Aorta (tissue), 5 donors: Measurements from ENCODE around the gene FOXE3. TPM values are rescaled to one million over a fixed set of nuclear protein-coding genes. Genes with fewer than 3 reads are reported as not detected.

Experiments
- ATAC-seq: fragments of 200-7000 bp; cut with Tn5 transposase; one replicate; pipeline ENCODE4 v1.9.1; 2022; ENCODE audit warnings: moderate library complexity; ENCODE audit not compliant: low FRiP score
- DNase-seq, 2 donors: peaks; one replicate each; pipeline ENCODE4 v3.0.0-alpha.2; 2020
- H3K27ac ChIP-seq, 2 donors: one replicate each; pipeline ENCODE4 v1.5.1; 2013; ENCODE audit warnings: low read length in 2 of 2, mild to moderate bottlenecking in 2 of 2, moderate library complexity in 2 of 2, control low read depth in 1 of 2, inconsistent platforms in 1 of 2, low read depth in 1 of 2
- H3K27me3 ChIP-seq, 2 donors: one replicate each; pipeline ENCODE4 v1.6.1; 2013; ENCODE audit warnings: control low read depth in 1 of 2, low read length in 1 of 2, mild to moderate bottlenecking in 1 of 2, moderate library complexity in 1 of 2; ENCODE audit not compliant: insufficient read depth in 2 of 2, control insufficient read depth in 1 of 2
- H3K36me3 ChIP-seq, 2 donors: one replicate each; pipeline ENCODE4 v1.6.1; 2013; ENCODE audit warnings: control low read depth in 1 of 2, low read length in 1 of 2, mild to moderate bottlenecking in 1 of 2; ENCODE audit not compliant: insufficient read depth in 2 of 2, control insufficient read depth in 1 of 2
- H3K4me1 ChIP-seq, 2 donors: one replicate each; pipeline ENCODE4 v1.6.1; 2013; ENCODE audit warnings: low read length in 2 of 2, control low read depth in 1 of 2, mild to moderate bottlenecking in 1 of 2, moderate library complexity in 1 of 2; ENCODE audit not compliant: insufficient read depth in 2 of 2, control insufficient read depth in 1 of 2
- H3K4me3 ChIP-seq, 2 donors: one replicate each; pipeline ENCODE4 v1.5.1; 2013; ENCODE audit warnings: low read length in 2 of 2, control low read depth in 1 of 2, mild to moderate bottlenecking in 1 of 2
- H3K9me3 ChIP-seq: one replicate; pipeline ENCODE4 v1.6.1; 2013; ENCODE audit warnings: mild to moderate bottlenecking, low read length; ENCODE audit not compliant: control insufficient read depth
- WGBS, 2 donors: extraction: QIAGEN DNeasy Blood & Tissue Kit; methylation state at CpG; one replicate each; pipeline ENCODE4 v1.1.7; 2013; 5-methylcytosine and 5-hydroxymethylcytosine counted together
- intact Hi-C, 2 donors: fragments of 100-400 bp; cut with DNase I; formaldehyde crosslinking; loops; one replicate each; pipeline versions ENCODE4 v1.14.2 to v1.15.0; 2022
- polyA plus RNA-seq, 2 donors: library from polyadenylated mRNA; stranded (reverse); fragments of 200-250 nt; gene quantifications; one replicate each; pipeline ENCODE4 v1.2.3, GENCODE V29; 2013
- total RNA-seq, 2 donors: library from RNA; stranded (reverse); fragmentation: NEBNext Ultra II Directional; extraction: Animal tissue kit (Norgen Biotek cat#: 25700); gene quantifications; one replicate each; pipeline ENCODE4 v1.2.1, GENCODE V29; 2021
- donor health status: healthy with polysubstance abuse.
- donor health status: Bipolar disorder and iron deficiency.
- donor health status: DM: no; HTN: no; CAD: no.
- donor health status: DM: no; HTN: no; CAD: no.
- donor health status: DM: yes; HTN: yes; CAD: no.

FOXE3 gene
- total and polyA plus RNA-seq, 4 donors: not detected

- WGBS, 2 donors: 61 to 73% methylated on average over 6 of the region's 6 CpGs
- intact Hi-C loops: loop anchor here (5.0 kb wide), 3 partner anchors 72 to 267 kb away; no protein-coding TSS in a partner anchor
- Histone ChIP-seq H3K4me3 (peak overlapping the region in 1 of 2 donors; percentile 57), H3K9me3 (no peaks in the 10 kb centered on the region), H3K4me1 (no peaks in the 10 kb centered on the region), H3K27ac (no peak overlapping the region), H3K36me3 (no peaks in the 10 kb centered on the region), H3K27me3 (no peaks in the 10 kb centered on the region)
- ATAC-seq (no peak), DNase-seq (no peak)
Observed at GRCh38 chr1:47435506-47436303, 19.6 kb downstream of the FOXE3 start.

- DNase-seq: peak; percentile 87 to 95
- intact Hi-C loops: loop anchor here (5.0 kb wide), 3 partner anchors 71 to 266 kb away; no protein-coding TSS in a partner anchor
- no peaks in the 10 kb centered on the region for H3K27me3 ChIP-seq
- no peaks in the 10 kb centered on the region for H3K4me1 ChIP-seq
- ATAC-seq: peak; percentile 77
- 5% methylated on average over 23 of the region's 23 CpGs for WGBS, 2 donors
- peak overlapping the region; percentile 43 to 57 for H3K4me3 ChIP-seq
- H3K27ac ChIP-seq: peak overlapping the region in 1 of 2 donors; percentile 55
- H3K9me3 ChIP-seq: no peaks in the 10 kb centered on the region
- H3K36me3 ChIP-seq: no peaks in the 10 kb centered on the region
Observed at GRCh38 chr1:47436304-47436978, 20.4 kb downstream of the FOXE3 start.

- peak overlapping the region; percentile 55 to 58 for H3K27ac ChIP-seq
- H3K27me3 ChIP-seq: no peaks in the 10 kb centered on the region
- H3K36me3 ChIP-seq: no peaks in the 10 kb centered on the region
- H3K4me1 ChIP-seq: no peaks in the 10 kb centered on the region
- DNase-seq (peak in 1 of 2 donors; percentile 82), ATAC-seq (peak; percentile 12)
- H3K4me3 ChIP-seq: peak overlapping the region; percentile 43 to 57
- intact Hi-C loops: loop anchor here (1.0 to 5.0 kb wide), 4 partner anchors 70 to 273 kb away; no protein-coding TSS in a partner anchor
- H3K9me3 ChIP-seq: no peaks in the 10 kb centered on the region
- WGBS, 2 donors: 0% methylated on average over 44 to 46 of the region's 46 CpGs
Observed at GRCh38 chr1:47436979-47437446, 20.9 kb downstream of the FOXE3 start.

DNA sequence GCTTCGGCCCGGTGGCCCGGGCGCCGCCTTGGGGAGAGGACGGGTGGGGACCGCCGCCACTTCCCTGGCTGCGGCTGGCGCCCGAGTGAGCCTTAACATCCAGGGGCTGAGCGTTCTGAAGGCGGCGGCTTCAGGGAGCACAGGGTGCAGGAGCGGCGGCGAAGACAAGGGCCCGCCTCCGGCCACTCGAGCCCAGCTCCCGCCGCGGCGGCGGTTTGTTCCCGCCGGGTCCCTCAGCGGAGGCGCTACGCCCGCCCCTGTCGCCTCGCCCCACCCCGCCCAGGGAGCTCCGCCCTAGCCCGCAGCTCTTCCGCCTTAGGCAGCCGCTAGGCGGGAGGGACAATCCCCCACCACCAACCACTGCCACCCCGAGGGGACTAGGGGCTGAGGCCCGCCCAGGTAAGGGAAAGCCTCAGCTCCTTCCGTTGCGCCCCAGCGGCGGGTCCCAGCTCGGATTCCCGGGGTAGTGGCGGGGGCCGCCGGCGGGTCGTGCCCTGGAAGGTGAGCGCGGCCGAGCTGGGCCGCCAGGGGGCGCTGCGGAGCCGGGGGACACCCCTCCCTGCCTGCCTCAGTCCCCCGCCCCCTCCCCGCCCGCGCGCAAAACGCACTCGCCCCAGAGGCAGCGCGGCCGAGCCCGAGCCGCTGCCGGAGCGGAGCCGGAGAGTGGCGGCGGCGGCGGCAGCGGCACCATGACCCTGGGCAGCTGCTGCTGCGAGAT lies 21.5 kb downstream of the FOXE3 start, which contains the start of gene FOXD2:
Gene FOXD2 (plus strand): TSS at position 598 of the 718 bp plus-strand sequence. CDS start 92 bp downstream, at position 690.
- Histone ChIP-seq H3K4me3 (peak within 1 kb of the TSS; percentile 57 to 84), H3K27ac (peak within 1 kb of the TSS; percentile 58 to 77), H3K36me3 (no peaks in the 10 kb centered on the region), H3K4me1 (no peaks in the 10 kb centered on the region), H3K9me3 (no peaks in the 10 kb centered on the region), H3K27me3 (no peaks in the 10 kb centered on the region)
- DNase-seq (peak; percentile 93 to 97), ATAC-seq (peak; percentile 93)
- WGBS, 2 donors: 0% methylated on average over 35 to 80 of the region's 80 CpGs
- intact Hi-C loops: loop anchor here (1.0 to 5.0 kb wide), 4 partner anchors 70 to 273 kb away; no protein-coding TSS in a partner anchor

DNA sequence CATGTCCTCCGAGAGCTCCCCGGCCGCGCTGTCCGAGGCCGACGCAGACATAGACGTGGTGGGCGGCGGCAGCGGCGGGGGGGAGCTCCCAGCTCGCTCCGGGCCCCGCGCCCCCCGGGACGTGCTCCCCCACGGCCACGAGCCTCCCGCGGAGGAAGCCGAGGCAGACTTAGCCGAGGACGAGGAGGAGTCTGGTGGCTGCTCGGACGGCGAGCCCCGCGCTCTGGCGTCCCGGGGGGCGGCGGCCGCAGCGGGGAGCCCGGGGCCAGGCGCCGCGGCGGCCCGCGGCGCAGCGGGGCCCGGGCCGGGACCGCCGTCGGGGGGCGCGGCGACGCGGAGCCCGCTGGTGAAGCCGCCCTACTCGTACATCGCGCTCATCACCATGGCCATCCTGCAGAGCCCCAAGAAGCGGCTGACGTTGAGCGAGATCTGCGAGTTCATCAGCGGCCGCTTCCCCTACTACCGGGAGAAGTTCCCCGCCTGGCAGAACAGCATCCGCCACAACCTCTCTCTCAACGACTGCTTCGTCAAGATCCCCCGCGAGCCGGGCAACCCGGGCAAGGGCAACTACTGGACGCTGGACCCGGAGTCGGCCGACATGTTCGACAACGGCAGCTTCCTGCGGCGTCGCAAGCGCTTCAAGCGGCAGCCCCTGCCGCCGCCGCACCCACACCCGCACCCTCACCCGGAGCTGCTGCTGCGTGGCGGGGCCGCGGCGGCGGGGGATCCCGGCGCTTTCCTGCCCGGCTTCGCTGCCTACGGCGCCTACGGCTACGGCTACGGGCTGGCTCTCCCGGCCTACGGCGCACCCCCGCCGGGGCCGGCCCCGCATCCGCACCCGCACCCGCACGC lies 22.3 kb downstream of the FOXE3 start:
- intact Hi-C loops: loop anchor here (5.0 kb wide), 3 partner anchors 69 to 264 kb away; no protein-coding TSS in a partner anchor
- peak overlapping the region; percentile 57 to 84 for H3K4me3 ChIP-seq
- peak overlapping the region; percentile 14 to 46 for H3K27ac ChIP-seq
- DNase-seq (peak in 1 of 2 donors; percentile 53), ATAC-seq (no peak)
- no peaks in the 10 kb centered on the region for H3K36me3 ChIP-seq
- no peaks in the 10 kb centered on the region for H3K27me3 ChIP-seq
- 2% methylated on average over 76 to 117 of the region's 117 CpGs for WGBS, 2 donors
- H3K4me1 ChIP-seq: no peaks in the 10 kb centered on the region
- no peaks in the 10 kb centered on the region for H3K9me3 ChIP-seq

DNA sequence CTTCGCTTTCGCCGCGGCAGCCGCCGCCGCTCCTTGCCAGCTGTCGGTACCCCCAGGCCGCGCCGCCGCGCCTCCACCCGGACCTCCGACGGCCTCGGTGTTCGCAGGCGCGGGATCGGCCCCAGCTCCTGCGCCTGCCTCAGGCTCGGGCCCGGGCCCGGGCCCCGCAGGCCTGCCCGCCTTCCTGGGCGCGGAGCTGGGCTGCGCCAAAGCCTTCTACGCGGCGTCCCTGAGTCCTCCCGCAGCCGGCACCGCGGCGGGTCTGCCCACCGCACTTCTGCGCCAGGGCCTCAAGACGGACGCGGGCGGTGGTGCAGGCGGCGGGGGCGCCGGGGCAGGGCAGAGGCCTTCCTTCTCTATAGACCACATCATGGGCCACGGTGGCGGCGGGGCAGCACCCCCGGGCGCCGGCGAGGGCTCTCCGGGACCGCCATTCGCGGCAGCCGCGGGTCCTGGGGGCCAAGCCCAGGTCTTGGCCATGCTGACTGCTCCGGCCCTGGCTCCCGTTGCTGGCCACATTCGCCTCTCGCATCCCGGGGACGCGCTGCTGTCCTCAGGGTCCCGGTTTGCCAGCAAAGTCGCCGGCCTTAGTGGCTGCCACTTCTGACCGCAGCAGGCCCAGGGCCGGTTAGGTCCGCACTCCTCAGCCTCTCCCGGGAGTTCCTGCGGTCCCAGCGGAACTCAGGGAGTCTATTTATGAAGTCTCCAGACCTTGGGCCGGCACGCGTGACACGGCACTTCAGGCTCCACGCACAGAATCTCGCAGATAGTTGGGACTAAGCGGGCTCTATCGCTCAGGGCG lies 23.1 kb downstream of the FOXE3 start:
- no peaks in the 10 kb centered on the region for H3K9me3 ChIP-seq
- no peaks in the 10 kb centered on the region for H3K36me3 ChIP-seq
- H3K27ac ChIP-seq: no peak overlapping the region
- DNase-seq (peak in 1 of 2 donors; percentile 79), ATAC-seq (no peak)
- peak overlapping the region; percentile 57 to 84 for H3K4me3 ChIP-seq
- H3K4me1 ChIP-seq: no peaks in the 10 kb centered on the region
- intact Hi-C loops: loop anchor here (5.0 kb wide), 3 partner anchors 68 to 263 kb away; no protein-coding TSS in a partner anchor
- no peaks in the 10 kb centered on the region for H3K27me3 ChIP-seq
- WGBS, 2 donors: 51 to 58% methylated on average over 73 to 86 of the region's 86 CpGs

GRCh38 chr1:47439819-47440598 lies 23.9 kb downstream of the FOXE3 start:
- DNase-seq (no peak), ATAC-seq (no peak)
- Histone ChIP-seq H3K36me3 (no peaks in the 10 kb centered on the region), H3K27ac (no peak overlapping the region), H3K4me3 (no peak overlapping the region), H3K4me1 (no peaks in the 10 kb centered on the region), H3K27me3 (no peaks in the 10 kb centered on the region), H3K9me3 (no peaks in the 10 kb centered on the region)
- WGBS, 2 donors: 79 to 81% methylated on average over 20 of the region's 20 CpGs
- intact Hi-C loops: loop anchor here (5.0 kb wide), 3 partner anchors 67 to 262 kb away; no protein-coding TSS in a partner anchor
